HepG2 (cell line): ENCODE measurements around the gene IP6K1. TPM values are rescaled to one million over a fixed set of nuclear protein-coding genes. Genes with fewer than 3 reads are reported as not detected.
A peak's percentile ranks its signal among the peaks of the same experiment; 100 is the strongest.

Experiments used
- BRCA1 ChIP-seq: sonication (generic); formaldehyde crosslinking; IDR thresholded peaks from 2 replicates; pipeline ENCODE4 v1.4.0; 2020; ENCODE audit warnings: missing genetic modification reagents
- ETV5 ChIP-seq: IDR thresholded peaks from 2 replicates; pipeline ENCODE4 v1.6.1; 2018; ENCODE audit warnings: missing biosample characterization, missing genetic modification reagents, inconsistent platforms, borderline replicate concordance
- FOXK1 ChIP-seq: sonication (generic); formaldehyde crosslinking; IDR thresholded peaks from 2 replicates; pipeline ENCODE4 v1.4.0; 2020; ENCODE audit warnings: low read depth, missing genetic modification reagents, borderline replicate concordance
- HCFC1 ChIP-seq: fragments of 150-350 bp; IDR thresholded peaks from 2 replicates; pipeline ENCODE4 v1.6.1; 2014; ENCODE audit warnings: low read depth, low read length
- HOXD1 ChIP-seq: sonication (generic); formaldehyde crosslinking; IDR thresholded peaks from 2 replicates; pipeline ENCODE4 v1.5.0; 2020; ENCODE audit warnings: missing genetic modification reagents
- MAFK ChIP-seq, 2 experiments: IDR thresholded peaks in 1 of 2; conservative IDR thresholded peaks in 1 of 2; 2 replicates each; pipeline ENCODE4 v1.6.1; 2011; ENCODE audit warnings: improper control_type of control experiment in 2 of 2, low read length in 2 of 2
- MBD4 ChIP-seq: IDR thresholded peaks from 2 replicates; pipeline ENCODE4 v1.6.1; 2012; ENCODE audit warnings: low read length, inconsistent platforms, borderline replicate concordance
- NR3C1 ChIP-seq: sonication (generic); formaldehyde crosslinking; IDR thresholded peaks from 2 replicates; pipeline ENCODE4 v1.4.0; 2020; ENCODE audit warnings: missing genetic modification reagents
- RFX3 ChIP-seq: IDR thresholded peaks from 2 replicates; pipeline ENCODE4 v1.6.1; 2016; ENCODE audit warnings: missing biosample characterization, missing genetic modification reagents
- SMARCE1 ChIP-seq: fragments of 450-650 bp; IDR thresholded peaks from 2 replicates; pipeline ENCODE4 v1.6.1; 2017; ENCODE audit warnings: borderline replicate concordance
- SPEN ChIP-seq: sonication (generic); formaldehyde crosslinking; IDR thresholded peaks from 2 replicates; pipeline ENCODE4 v1.5.1; 2020; ENCODE audit warnings: low read depth, mild to moderate bottlenecking, missing genetic modification reagents
- STAG1 ChIP-seq: sonication (generic); formaldehyde crosslinking; IDR thresholded peaks from 2 replicates; pipeline ENCODE4 v1.4.0; 2020; ENCODE audit warnings: missing genetic modification reagents
- TEAD3 ChIP-seq: optimal IDR thresholded peaks from 2 replicates; pipeline ENCODE3; 2016; ENCODE audit warnings: borderline replicate concordance
- TOE1 ChIP-seq: sonication (generic); formaldehyde crosslinking; IDR thresholded peaks from 2 replicates; pipeline ENCODE4 v1.4.0; 2020; ENCODE audit warnings: mild to moderate bottlenecking, missing genetic modification reagents
- TP53 ChIP-seq: sonication (generic); formaldehyde crosslinking; conservative IDR thresholded peaks from 2 replicates; pipeline ENCODE4 v1.4.0; 2020; ENCODE audit warnings: missing genetic modification reagents
- WIZ ChIP-seq: sonication (generic); formaldehyde crosslinking; IDR thresholded peaks from 2 replicates; pipeline ENCODE4 v1.5.1; 2020; ENCODE audit warnings: mild to moderate bottlenecking, missing genetic modification reagents
- ZBTB38 ChIP-seq: sonication (generic); formaldehyde crosslinking; IDR thresholded peaks from 2 replicates; pipeline ENCODE4 v1.5.1; 2020; ENCODE audit warnings: mild to moderate bottlenecking, missing genetic modification reagents
- ZFP62 ChIP-seq: sonication (generic); formaldehyde crosslinking; IDR thresholded peaks from 2 replicates; pipeline ENCODE4 v1.4.0; 2020; ENCODE audit warnings: missing genetic modification reagents
- ZKSCAN5 ChIP-seq: sonication (generic); formaldehyde crosslinking; IDR thresholded peaks from 2 replicates; pipeline ENCODE4 v1.5.1; 2020; ENCODE audit warnings: mild to moderate bottlenecking, missing genetic modification reagents
- ZNF7 ChIP-seq: IDR thresholded peaks from 2 replicates; pipeline ENCODE4 v1.6.1; 2016; ENCODE audit warnings: missing biosample characterization, missing genetic modification reagents
- ZNF747 ChIP-seq: sonication (generic); formaldehyde crosslinking; IDR thresholded peaks from 2 replicates; pipeline ENCODE4 v1.8.1; 2023; ENCODE audit warnings: missing genetic modification reagents, mild to moderate bottlenecking, borderline replicate concordance
- ZNF75D ChIP-seq: sonication (generic); formaldehyde crosslinking; IDR thresholded peaks from 2 replicates; pipeline ENCODE4 v1.8.1; 2023; ENCODE audit warnings: missing genetic modification reagents, mild to moderate bottlenecking, borderline replicate concordance
- ZNF850 ChIP-seq: sonication (generic); formaldehyde crosslinking; conservative IDR thresholded peaks from 2 replicates; pipeline ENCODE4 v1.9.0; 2021; ENCODE audit warnings: mild to moderate bottlenecking, missing genetic modification reagents
- ZSCAN22 ChIP-seq: sonication (generic); formaldehyde crosslinking; IDR thresholded peaks from 2 replicates; pipeline ENCODE4 v1.4.0; 2020; ENCODE audit warnings: mild to moderate bottlenecking, missing genetic modification reagents
- ZXDC ChIP-seq: sonication (generic); formaldehyde crosslinking; IDR thresholded peaks from 2 replicates; pipeline ENCODE4 v1.5.0; 2020; ENCODE audit warnings: mild to moderate bottlenecking, missing genetic modification reagents
- polyA plus RNA-seq, 8 experiments: library from polyadenylated mRNA; depleted of rRNA in 3 of 8; stranded (reverse) in 7 of 8; unstranded in 1 of 8; fragments of >200 nt; fragmentation: Illumina TruSeq in 4 of 8; extraction: Trizol in 4 of 8; gene quantifications; 2 replicates each; pipeline versions ENCODE4 v1.2.1 to v1.2.3, GENCODE V29; 2011 to 2016; ENCODE audit warnings: low read depth in 4 of 8, missing spikeins in 1 of 8, mixed read lengths in 1 of 8; ENCODE audit not compliant: insufficient read depth in 1 of 8
- total RNA-seq, 5 experiments: library from RNA; depleted of rRNA; stranded (reverse); fragments of >200 nt; fragmentation: Illumina TruSeq; extraction: Trizol; gene quantifications; 2 replicates each; pipeline ENCODE4 v1.2.3, GENCODE V29; 2016; ENCODE audit warnings: low read depth in 1 of 5
- TF ChIP-seq, protein P1 (sequence below): fragments of 450-650 bp; IDR thresholded peaks from 2 replicates; pipeline ENCODE4 v1.6.1; 2017
- TF ChIP-seq, protein P2 (sequence below): sonication (generic); formaldehyde crosslinking; IDR thresholded peaks from 2 replicates; pipeline ENCODE4 v1.8.0; 2022; ENCODE audit warnings: low read depth, missing genetic modification reagents

The IP6K1 gene
- total and polyA plus RNA-seq, 2 of the 13 experiments (the other 11 are each of a cell fraction or from before 2014, with no cell fraction given) = 17.7 to 29.7 TPM

- TF ChIP-seq, protein P1, sequence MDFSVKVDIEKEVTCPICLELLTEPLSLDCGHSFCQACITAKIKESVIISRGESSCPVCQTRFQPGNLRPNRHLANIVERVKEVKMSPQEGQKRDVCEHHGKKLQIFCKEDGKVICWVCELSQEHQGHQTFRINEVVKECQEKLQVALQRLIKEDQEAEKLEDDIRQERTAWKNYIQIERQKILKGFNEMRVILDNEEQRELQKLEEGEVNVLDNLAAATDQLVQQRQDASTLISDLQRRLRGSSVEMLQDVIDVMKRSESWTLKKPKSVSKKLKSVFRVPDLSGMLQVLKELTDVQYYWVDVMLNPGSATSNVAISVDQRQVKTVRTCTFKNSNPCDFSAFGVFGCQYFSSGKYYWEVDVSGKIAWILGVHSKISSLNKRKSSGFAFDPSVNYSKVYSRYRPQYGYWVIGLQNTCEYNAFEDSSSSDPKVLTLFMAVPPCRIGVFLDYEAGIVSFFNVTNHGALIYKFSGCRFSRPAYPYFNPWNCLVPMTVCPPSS = no peak
- TF ChIP-seq NR3C1 (CRISPR knock-in tag) (no peak), SMARCE1 (no peak), ZNF850 (CRISPR knock-in tag) (no peak), MBD4 (no peak), ZBTB38 (CRISPR knock-in tag) (no peak), HCFC1 (no peak; the same call in 1 of the 2 replicates), ZKSCAN5 (CRISPR knock-in tag) (no peak), BRCA1 (CRISPR knock-in tag) (no peak), MAFK (conservative IDR thresholded peaks at IDR 0.05 in 1 of 2, IDR thresholded peaks at IDR 0.05 in 1 of 2; ENCODE audit: low read length in 2 of 2) (no peak), WIZ (peak; percentile 73; the same call in 1 of the 2 replicates), STAG1 (CRISPR knock-in tag) (no peak), SPEN (peak; percentile 77), TP53 (CRISPR knock-in tag) (no peak), ETV5 (CRISPR knock-in tag) (peak; percentile 25), TOE1 (no peak), RFX3 (CRISPR knock-in tag) (peak; percentile 84), ZNF75D (CRISPR knock-in tag) (no peak), ZXDC (0 out of 2 replicates have a peak, but pooled peaks have one; percentile 0), FOXK1 (CRISPR knock-in tag) (0 out of 2 replicates have a peak, but pooled peaks have one; percentile 59), TEAD3 (no peak), ZNF7 (CRISPR knock-in tag) (no peak), ZSCAN22 (CRISPR knock-in tag) (no peak), HOXD1 (CRISPR knock-in tag) (no peak), ZFP62 (no peak), ZNF747 (CRISPR knock-in tag) (peak; percentile 90)
- TF ChIP-seq, protein P2, sequence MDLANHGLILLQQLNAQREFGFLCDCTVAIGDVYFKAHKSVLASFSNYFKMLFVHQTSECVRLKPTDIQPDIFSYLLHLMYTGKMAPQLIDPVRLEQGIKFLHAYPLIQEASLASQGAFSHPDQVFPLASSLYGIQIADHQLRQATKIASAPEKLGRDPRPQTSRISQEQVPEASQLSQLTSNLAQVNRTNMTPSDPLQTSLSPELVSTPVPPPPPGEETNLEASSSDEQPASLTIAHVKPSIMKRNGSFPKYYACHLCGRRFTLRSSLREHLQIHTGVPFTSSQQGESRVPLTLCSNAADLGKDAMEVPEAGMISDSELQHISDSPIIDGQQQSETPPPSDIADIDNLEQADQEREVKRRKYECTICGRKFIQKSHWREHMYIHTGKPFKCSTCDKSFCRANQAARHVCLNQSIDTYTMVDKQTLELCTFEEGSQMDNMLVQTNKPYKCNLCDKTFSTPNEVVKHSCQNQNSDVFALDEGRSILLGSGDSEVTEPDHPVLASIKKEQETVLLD = peak; percentile 73; the same call in 1 of the 2 replicates
Observed at GRCh38 chr3:49723628-49724551, 62.5 kb downstream of the IP6K1 start, which contains the start of gene GMPPB (continued).
